ENCODE measurements around the gene FHOD3.

- TF ChIP-seq, protein P1, sequence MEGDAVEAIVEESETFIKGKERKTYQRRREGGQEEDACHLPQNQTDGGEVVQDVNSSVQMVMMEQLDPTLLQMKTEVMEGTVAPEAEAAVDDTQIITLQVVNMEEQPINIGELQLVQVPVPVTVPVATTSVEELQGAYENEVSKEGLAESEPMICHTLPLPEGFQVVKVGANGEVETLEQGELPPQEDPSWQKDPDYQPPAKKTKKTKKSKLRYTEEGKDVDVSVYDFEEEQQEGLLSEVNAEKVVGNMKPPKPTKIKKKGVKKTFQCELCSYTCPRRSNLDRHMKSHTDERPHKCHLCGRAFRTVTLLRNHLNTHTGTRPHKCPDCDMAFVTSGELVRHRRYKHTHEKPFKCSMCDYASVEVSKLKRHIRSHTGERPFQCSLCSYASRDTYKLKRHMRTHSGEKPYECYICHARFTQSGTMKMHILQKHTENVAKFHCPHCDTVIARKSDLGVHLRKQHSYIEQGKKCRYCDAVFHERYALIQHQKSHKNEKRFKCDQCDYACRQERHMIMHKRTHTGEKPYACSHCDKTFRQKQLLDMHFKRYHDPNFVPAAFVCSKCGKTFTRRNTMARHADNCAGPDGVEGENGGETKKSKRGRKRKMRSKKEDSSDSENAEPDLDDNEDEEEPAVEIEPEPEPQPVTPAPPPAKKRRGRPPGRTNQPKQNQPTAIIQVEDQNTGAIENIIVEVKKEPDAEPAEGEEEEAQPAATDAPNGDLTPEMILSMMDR (CRISPR knock-in tag; IDR thresholded peaks at IDR 0.05) = no peak
- TF ChIP-seq RARA (CRISPR knock-in tag; IDR thresholded peaks at IDR 0.05) = no peak
- no peak for TF ChIP-seq EZH2 (conservative IDR thresholded peaks at IDR 0.05; ENCODE audit: low read depth, low read length)
Measured at GRCh38 chr18:36314754-36315153, 17.2 kb downstream of the FHOD3 start.

Measured in HepG2 (cell line).